Immature natural killer cell (primary cell): ENCODE measurements around the gene TMEM218. TPM values are rescaled to one million over a fixed set of nuclear protein-coding genes. Genes with fewer than 3 reads are reported as not detected.

Experiments used
- DNase-seq, 3 donors: peaks; one replicate each; pipeline ENCODE4 v3.0.0; 2022; ENCODE audit warnings: mixed read lengths in 1 of 3
- H3K27ac Mint-ChIP-seq, 6 donors: one replicate each; pipeline ENCODE4 v1.8.0; 2020; ENCODE audit warnings: mixed read lengths in 6 of 6, mild to moderate bottlenecking in 5 of 6, inconsistent platforms in 4 of 6, moderate library complexity in 3 of 6
- H3K27me3 Mint-ChIP-seq, 3 donors: one replicate each; pipeline ENCODE4 v1.8.0; 2020 to 2021; ENCODE audit warnings: low read depth in 3 of 3, mild to moderate bottlenecking in 3 of 3, mixed read lengths in 3 of 3, moderate library complexity in 3 of 3, inconsistent platforms in 1 of 3
- H3K36me3 Mint-ChIP-seq, 3 donors: one replicate each; pipeline ENCODE4 v1.8.0; 2020; ENCODE audit warnings: mixed read lengths in 3 of 3, inconsistent platforms in 2 of 3, mild to moderate bottlenecking in 2 of 3
- H3K4me1 Mint-ChIP-seq, 2 donors: one replicate each; pipeline ENCODE4 v1.8.0; 2020; ENCODE audit warnings: inconsistent platforms in 2 of 2, mild to moderate bottlenecking in 2 of 2, mixed read lengths in 2 of 2, moderate library complexity in 1 of 2
- H3K4me3 Mint-ChIP-seq, 5 donors: one replicate each; pipeline ENCODE4 v1.8.0; 2020; ENCODE audit warnings: mild to moderate bottlenecking in 5 of 5, mixed read lengths in 5 of 5, inconsistent platforms in 3 of 5, moderate library complexity in 3 of 5
- H3K9me3 Mint-ChIP-seq, 6 donors: one replicate each; pipeline ENCODE4 v1.8.0; 2020; ENCODE audit warnings: mild to moderate bottlenecking in 6 of 6, mixed read lengths in 6 of 6, inconsistent platforms in 4 of 6, moderate library complexity in 3 of 6
- polyA plus RNA-seq, 3 donors: library from polyadenylated mRNA; unstranded; fragments of 300-500 nt; fragmentation: Illumina TruSeq; gene quantifications; one replicate each; pipeline ENCODE4 v1.2.3, GENCODE V29; 2021

Gene TMEM218
- polyA plus RNA-seq = 10 to 100 TPM; 39.9 to 54.9 (median 46.6) TPM

DNA sequence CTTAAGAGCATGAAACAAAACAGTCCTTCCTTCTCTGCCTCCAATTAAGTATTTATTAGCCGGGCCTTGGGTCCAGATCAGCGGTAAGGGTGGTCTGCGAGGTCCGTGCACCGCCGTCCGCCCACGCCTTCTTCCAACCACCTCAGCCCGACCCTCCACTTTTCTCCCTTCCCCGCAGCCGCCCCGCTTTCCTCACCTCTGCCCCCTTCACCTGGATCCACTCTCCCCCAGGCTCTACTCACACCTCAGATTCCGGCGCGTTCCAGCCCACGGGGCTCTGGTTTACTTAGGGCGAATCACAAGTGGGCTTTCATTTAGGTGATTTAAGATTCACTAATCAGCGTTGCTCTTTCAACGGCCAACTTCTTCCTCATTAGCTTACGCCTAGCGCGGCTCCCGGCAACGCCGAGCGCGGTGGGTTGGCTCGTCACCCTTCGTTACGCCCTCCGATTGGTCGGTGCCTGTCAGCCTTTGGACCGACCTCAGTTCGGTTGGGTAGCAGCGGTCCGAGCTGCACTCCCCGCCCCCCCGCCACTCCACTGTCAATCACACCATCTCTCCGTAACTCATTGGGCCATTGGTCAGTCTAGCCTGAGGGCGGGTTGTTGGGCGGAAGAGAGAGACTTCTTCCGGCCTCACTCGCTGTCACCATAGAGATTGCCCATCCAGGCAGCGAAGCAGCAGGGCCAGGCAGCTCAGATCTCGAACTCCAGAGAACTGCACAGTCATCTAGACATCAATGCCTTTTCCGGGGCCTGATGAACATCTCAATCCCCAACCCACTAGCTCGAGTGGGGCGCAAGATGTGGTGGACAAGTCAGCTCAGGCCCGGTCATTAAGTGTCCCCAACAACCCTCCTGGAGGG lies at the start of gene TMEM218:
Gene TMEM218 (minus strand): TSS at position 284 of the 865 bp plus-strand sequence. CDS start 9,385 bp downstream, outside the sequence.
- H3K27me3 Mint-ChIP-seq = peaks cover 5 to 12% (median 8%) of the 10 kb centered on the region in 3 donors
- H3K27ac Mint-ChIP-seq = peak within 1 kb of the TSS; percentile 95 to 98 (median 96)
- DNase-seq = peak; percentile 97 to 98 (median 98)
- H3K4me1 Mint-ChIP-seq = peaks cover 19 to 31% of the 10 kb centered on the region in 2 donors
- peaks cover 0 to 8% (median 0%) of the 10 kb centered on the region in 3 donors for H3K36me3 Mint-ChIP-seq
- H3K4me3 Mint-ChIP-seq = peak within 1 kb of the TSS; percentile 96 to 99 (median 96)
- H3K9me3 Mint-ChIP-seq = no peaks in the 10 kb centered on the region

DNA sequence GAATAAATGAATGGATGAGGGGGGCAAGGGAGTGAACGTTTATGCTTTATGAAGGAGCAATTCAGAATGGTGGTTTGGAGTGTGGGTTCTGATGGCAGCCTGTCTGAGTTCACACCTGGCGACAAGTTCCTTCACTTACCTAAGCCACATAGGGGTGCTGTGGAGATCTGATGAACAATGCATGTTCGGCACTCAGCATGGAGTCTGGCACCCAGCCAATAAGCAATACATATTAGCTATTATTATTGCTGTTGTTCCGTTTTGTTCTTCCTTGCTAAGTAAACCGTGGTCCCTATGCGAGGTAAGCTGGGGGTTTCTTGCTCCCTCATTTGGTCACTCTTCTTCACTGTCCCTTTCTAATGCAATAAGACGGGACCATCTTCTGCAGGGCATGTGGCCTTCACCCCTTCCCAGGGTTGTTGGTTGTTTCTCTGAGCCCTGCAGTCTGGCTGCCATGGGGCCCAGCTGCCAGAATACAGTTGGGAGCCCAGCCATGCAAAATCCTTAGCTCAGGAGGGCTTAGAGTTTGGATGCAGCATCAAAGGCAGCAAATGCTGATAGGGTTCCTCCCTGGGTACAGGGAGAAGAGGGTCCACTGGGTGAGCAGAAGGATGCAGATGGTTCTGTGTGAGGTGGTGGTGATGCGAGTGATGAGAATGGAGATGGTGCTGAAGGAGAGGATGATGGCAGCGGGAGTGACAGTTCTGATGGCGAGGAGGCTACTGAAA lies 46.7 kb upstream of the TMEM218 start:
- no peaks in the 10 kb centered on the region for H3K9me3 Mint-ChIP-seq
- H3K36me3 Mint-ChIP-seq = no peaks in the 10 kb centered on the region
- peaks cover 10 to 18% (median 16%) of the 10 kb centered on the region in 3 donors for H3K27me3 Mint-ChIP-seq
- H3K27ac Mint-ChIP-seq = peak overlapping the region in 1 of 6 donors; percentile 19
- H3K4me3 Mint-ChIP-seq = no peak overlapping the region
- no peaks in the 10 kb centered on the region for H3K4me1 Mint-ChIP-seq
- DNase-seq = no peak

DNA sequence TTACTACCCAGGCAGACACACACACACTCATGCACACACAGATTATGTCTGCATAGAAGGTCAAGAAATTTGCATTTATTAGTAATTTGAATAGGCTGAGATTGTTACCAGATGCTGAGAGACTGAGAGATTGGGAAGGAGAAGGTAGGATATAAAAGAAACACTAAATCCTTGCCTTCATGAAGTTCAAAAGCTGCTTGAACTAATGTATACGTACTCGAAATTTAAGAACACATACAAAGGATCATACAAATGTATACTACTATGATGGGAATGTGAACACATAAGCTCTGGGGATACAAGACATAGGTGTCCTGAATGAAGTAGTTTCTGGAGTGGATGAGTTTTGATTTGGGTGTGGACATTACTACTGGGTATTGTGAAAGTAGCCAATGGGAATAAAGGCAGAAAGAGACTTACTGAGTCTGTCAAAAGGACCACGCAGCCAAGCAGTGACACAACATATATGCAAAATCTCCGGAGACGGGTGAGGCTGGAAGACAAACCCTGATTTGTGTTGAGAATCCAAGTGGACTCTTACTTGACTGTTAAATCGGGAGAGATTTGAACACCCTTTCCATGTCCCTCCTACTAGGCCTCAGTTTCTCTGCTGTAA lies 45.8 kb upstream of the TMEM218 start:
- no peak for DNase-seq
- no peak overlapping the region for H3K4me3 Mint-ChIP-seq
- H3K9me3 Mint-ChIP-seq = no peaks in the 10 kb centered on the region
- no peaks in the 10 kb centered on the region for H3K36me3 Mint-ChIP-seq
- H3K4me1 Mint-ChIP-seq = no peaks in the 10 kb centered on the region
- H3K27ac Mint-ChIP-seq = no peak overlapping the region
- H3K27me3 Mint-ChIP-seq = peaks cover 13 to 21% (median 16%) of the 10 kb centered on the region in 3 donors

DNA sequence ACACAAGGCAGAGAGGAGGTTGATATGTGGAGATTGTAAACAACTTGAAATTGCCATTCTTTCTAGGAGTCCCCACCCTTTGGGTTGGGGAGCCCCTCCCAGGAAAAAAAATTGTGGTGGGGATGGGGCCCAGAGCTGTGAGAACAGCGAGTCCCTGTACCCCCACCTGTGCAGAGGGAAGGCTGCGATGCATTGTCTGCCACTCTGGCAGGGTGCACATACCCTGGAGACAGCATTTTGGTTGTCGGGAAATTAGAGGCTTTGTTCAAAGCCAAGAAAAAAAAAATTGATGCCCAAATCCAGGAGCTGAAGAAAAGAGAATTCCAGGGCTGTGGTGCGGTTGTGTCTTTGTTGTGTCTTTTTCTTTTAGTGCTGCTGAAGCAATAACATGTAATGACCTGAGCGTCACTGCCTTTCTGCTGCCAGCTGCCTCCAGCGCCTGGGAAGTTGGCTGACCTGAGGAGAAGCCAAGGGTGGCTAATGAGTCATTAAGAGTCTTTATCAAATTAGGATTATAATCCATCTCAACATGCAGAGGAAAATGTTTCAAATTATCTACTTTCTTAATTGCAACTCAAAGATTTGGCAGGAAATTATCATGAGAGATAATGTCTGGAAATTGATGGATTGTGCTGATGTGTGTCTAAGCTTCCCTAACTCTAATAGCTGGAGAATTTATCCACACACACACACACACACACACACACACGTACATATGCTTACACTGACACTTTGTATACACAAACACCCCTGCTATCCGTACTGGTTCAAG lies 45.1 kb upstream of the TMEM218 start:
- Mint-ChIP-seq H3K36me3 (no peaks in the 10 kb centered on the region), H3K27me3 (peaks cover 14 to 21% (median 15%) of the 10 kb centered on the region in 3 donors), H3K4me3 (no peak overlapping the region), H3K9me3 (no peaks in the 10 kb centered on the region), H3K4me1 (no peaks in the 10 kb centered on the region), H3K27ac (no peak overlapping the region)
- no peak for DNase-seq

DNA sequence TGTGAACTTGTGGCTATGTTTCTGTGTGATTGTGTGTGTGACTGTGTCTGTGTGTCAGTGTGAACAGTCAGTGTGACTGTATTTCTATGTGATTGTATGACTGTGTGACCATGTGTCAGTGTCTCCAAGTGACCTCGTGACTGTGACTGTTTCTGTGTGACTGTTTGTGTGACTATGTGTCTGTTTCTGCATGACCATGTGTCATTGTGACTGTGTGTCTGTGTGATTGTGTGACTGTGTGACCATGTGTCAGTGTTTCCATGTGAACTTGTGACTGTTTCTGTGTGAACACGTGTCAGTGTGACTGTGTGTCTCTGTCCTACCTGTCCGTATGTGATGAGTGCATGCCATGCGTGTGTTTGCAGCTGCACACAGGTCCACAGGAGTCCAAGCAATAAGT lies 44.3 kb upstream of the TMEM218 start:
- Mint-ChIP-seq H3K27me3 (peaks cover 13 to 19% (median 15%) of the 10 kb centered on the region in 3 donors), H3K4me3 (no peak overlapping the region), H3K9me3 (no peaks in the 10 kb centered on the region), H3K4me1 (no peaks in the 10 kb centered on the region), H3K27ac (no peak overlapping the region), H3K36me3 (no peaks in the 10 kb centered on the region)
- DNase-seq = no peak

DNA sequence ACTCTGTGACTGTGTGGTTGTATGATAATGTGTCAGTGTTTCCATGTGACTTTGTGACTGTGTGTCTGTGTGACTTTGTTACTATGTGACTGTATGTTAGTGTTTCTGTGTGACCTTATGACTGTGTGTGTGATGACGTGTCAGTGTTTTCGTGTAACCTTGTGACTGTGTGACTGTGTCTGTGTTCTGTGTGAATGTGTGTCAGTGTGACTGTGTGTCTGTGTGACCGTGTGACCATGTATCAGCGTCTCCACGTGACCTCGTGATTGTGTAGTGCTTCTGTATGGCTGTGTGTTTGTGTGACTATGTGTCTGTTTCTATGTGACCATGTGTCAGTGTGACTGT lies 43.6 kb upstream of the TMEM218 start:
- Mint-ChIP-seq H3K9me3 (no peaks in the 10 kb centered on the region), H3K4me3 (no peak overlapping the region), H3K4me1 (no peaks in the 10 kb centered on the region), H3K27me3 (peaks cover 13 to 19% (median 16%) of the 10 kb centered on the region in 3 donors), H3K36me3 (no peaks in the 10 kb centered on the region), H3K27ac (no peak overlapping the region)
- no peak for DNase-seq

DNA sequence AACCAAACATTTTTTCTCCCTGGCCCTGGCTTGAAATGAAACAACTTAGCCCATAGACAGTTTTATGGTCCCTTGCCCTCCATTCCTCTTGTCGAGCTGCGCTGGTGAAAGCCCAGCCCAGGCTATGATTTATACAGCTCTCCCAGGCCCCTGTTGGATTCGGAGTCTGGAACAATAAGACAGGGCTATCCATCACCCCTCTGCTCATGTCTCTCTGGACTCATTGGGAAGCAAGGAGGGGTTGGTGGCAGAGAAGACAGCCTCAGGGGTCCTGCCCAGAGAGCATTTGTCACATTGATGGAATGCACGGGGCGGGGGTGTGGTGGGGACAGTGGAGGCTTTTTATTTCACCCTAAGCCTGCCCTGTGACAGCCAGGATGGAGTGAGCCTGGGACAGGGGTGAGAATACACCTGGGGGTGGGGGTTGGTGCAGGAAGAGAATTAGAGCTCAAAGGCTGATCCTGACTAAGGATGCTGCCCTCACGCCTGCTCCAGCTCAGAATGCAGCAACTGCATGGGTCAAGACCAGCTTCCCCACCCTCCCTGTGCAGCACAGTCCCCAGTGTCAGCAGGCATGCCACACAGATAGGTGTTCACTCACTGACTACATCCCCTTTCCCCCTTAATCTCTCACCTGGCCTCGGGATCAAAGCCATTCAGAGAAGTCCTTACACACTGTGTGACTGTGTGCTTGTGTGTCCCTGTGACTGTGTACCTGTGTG lies 43.1 kb upstream of the TMEM218 start:
- Mint-ChIP-seq H3K9me3 (no peaks in the 10 kb centered on the region), H3K4me1 (no peaks in the 10 kb centered on the region), H3K27me3 (peaks cover 13 to 19% (median 14%) of the 10 kb centered on the region in 3 donors), H3K36me3 (no peaks in the 10 kb centered on the region), H3K27ac (no peak overlapping the region), H3K4me3 (no peak overlapping the region)
- DNase-seq = no peak

DNA sequence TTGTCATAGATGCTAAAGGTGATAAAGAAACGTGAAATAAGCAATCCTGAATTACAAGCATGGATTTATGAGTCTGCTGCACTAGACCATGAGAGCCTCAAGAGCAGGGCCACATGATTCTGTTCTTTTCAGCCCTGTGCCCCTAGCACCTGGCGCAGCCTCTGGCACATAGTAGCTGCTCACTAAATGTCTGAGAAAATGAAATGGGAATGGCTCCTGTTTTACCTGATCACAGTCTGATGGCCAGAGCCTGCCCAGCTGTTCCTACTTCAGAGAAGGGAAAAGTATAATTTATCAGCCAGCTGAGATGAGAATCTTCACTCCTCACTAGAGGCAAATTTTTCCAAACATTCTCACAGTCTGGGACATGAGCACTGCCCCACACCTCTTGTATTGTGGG lies 42.4 kb upstream of the TMEM218 start:
- no peaks in the 10 kb centered on the region for H3K9me3 Mint-ChIP-seq
- DNase-seq = no peak
- H3K27me3 Mint-ChIP-seq = peaks cover 11 to 19% (median 13%) of the 10 kb centered on the region in 3 donors
- H3K4me3 Mint-ChIP-seq = no peak overlapping the region
- no peaks in the 10 kb centered on the region for H3K4me1 Mint-ChIP-seq
- H3K36me3 Mint-ChIP-seq = no peaks in the 10 kb centered on the region
- H3K27ac Mint-ChIP-seq = no peak overlapping the region

DNA sequence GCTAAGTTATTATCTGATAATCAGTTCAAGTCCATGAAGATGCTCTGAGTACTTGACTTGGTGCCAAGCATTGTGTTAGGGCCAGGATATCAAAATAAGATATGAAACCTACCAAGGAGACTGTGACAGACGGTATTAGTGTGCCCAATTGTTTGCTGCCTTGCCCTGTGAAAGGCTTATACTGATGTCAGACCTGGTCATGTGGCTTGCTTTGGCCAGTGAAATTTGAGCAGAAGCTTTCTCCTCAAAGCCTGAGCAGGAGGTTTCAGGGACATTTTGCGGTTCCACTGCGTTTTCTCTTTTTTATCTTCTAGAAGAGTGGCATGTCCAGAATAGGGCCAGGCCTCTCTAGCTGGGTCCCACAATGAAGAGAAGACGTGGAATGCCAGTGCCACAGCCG lies 37.3 kb upstream of the TMEM218 start:
- H3K27ac Mint-ChIP-seq = no peak overlapping the region
- H3K36me3 Mint-ChIP-seq = no peaks in the 10 kb centered on the region
- H3K27me3 Mint-ChIP-seq = peaks cover 6 to 8% (median 7%) of the 10 kb centered on the region in 3 donors
- DNase-seq = no peak
- H3K4me1 Mint-ChIP-seq = no peaks in the 10 kb centered on the region
- H3K9me3 Mint-ChIP-seq = no peaks in the 10 kb centered on the region
- no peak overlapping the region for H3K4me3 Mint-ChIP-seq

DNA sequence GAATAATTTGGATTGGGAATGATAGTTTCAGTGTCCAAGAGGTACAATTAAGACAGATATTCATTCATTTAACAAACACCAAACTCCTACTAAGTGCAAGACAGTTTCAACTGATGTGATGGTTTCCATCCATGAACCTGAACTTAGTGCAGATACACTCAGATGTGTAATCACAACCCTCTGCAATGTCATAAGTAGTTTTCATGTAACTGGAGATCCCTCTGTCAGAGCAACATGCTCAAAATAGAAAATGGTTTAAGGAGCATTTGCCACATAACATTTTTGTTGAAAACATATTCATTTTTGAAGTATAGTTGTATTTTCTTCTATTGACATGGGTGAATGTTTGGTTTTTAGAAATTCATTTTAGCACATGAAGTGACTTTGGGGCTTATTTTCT lies 36.6 kb upstream of the TMEM218 start:
- Mint-ChIP-seq H3K27me3 (peaks cover 6 to 8% (median 6%) of the 10 kb centered on the region in 3 donors), H3K4me1 (no peaks in the 10 kb centered on the region), H3K27ac (no peak overlapping the region), H3K4me3 (no peak overlapping the region), H3K9me3 (no peaks in the 10 kb centered on the region), H3K36me3 (no peaks in the 10 kb centered on the region)
- no peak for DNase-seq

DNA sequence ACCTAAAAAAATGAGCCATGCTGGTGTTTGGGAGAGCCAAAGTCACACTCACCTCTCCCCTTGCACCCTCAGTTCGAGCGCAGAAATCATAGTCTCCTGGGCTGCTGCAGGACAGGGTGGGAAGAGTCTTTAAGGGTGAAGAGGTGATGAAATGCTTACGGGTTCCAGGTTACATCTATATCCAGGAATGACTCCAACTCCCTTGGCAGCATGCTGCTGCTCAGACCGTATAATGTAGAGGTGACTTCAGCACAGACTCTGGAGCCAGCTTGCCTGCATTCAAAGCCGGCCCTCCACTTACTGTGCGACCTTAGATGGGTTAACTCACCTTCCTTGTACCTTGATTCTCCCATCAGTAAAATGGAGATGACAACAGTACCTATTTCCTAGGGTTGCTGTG lies 35.9 kb upstream of the TMEM218 start:
- no peak for DNase-seq
- Mint-ChIP-seq H3K4me3 (no peak overlapping the region), H3K36me3 (no peaks in the 10 kb centered on the region), H3K27me3 (peaks cover 4 to 11% (median 8%) of the 10 kb centered on the region in 3 donors), H3K27ac (no peak overlapping the region), H3K4me1 (no peaks in the 10 kb centered on the region), H3K9me3 (no peaks in the 10 kb centered on the region)

DNA sequence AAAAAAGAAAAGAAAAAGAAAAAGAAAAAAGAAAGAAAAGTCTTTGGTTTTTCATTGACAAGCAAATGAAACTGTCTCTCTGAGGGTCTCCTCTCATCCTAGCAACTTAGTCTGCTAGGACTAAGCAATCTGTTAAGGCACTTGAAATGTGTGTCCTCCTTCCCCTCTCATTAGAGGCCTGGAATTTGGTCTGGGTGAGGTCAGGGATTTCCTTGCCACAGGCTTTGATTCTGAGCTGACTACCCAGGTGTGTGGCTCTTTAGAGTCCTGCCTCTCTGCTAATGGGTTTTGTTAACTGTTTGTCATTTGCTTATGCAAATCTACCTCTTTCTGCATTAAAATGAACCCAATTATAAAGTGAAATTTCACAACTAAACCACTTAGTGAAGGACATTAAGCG lies 34.8 kb upstream of the TMEM218 start:
- H3K9me3 Mint-ChIP-seq = no peaks in the 10 kb centered on the region
- peaks cover 0 to 8% of the 10 kb centered on the region in 2 donors for H3K4me1 Mint-ChIP-seq
- H3K27me3 Mint-ChIP-seq = peaks cover 5 to 17% (median 8%) of the 10 kb centered on the region in 3 donors
- H3K27ac Mint-ChIP-seq = no peak overlapping the region
- no peak for DNase-seq
- H3K4me3 Mint-ChIP-seq = no peak overlapping the region
- H3K36me3 Mint-ChIP-seq = no peaks in the 10 kb centered on the region
